HepG2 (cell line): ENCODE measurements around the gene PPCDC. TPM values are rescaled to one million over a fixed set of nuclear protein-coding genes. Genes with fewer than 3 reads are reported as not detected.

Experiments
- ATAC-seq: fragments of 200-7000 bp; cut with Tn5 transposase; 3 replicates; pipeline ENCODE4 v1.9.1; 2020; ENCODE audit warnings: mild to moderate bottlenecking, moderate library complexity
- BruUV-seq: library from RNA; stranded (reverse); fragments of 400-500 nt; replicated peaks from 2 replicates; lab custom pipeline; 2021; lab: Mats Ljungman, UMichigan
- CTCF ChIA-PET: fragments of 300-600 bp; formaldehyde crosslinking; extraction: SDS; loops from one replicate; lab custom pipeline; 2021; ENCODE audit warnings: low total read pairs, inconsistent platforms, low intra/inter-chr PET ratio; lab: Yijun Ruan, JAX
- POLR2A ChIA-PET: fragments of 350-600 bp; sonication (Branson Sonifier 250); formaldehyde crosslinking; loops from one replicate; lab custom pipeline; 2020; ENCODE audit warnings: antibody characterized with exemption, inconsistent platforms; lab: Yijun Ruan, JAX
- DNase-seq: peaks from one replicate; pipeline ENCODE4 v3.0.0-alpha.2; 2015; ENCODE audit warnings: low spot score
- FAIRE-seq: peaks from 3 replicates; lab custom pipeline; 2011; peaks lifted over from hg19 to GRCh38; lab: Jason Lieb, UNC
- H2AFZ ChIP-seq: one replicate; pipeline ENCODE4 v1.6.1; 2011; ENCODE audit warnings: low read length, inconsistent platforms
- H3K27ac ChIP-seq: fragments of 300-600 bp; 3 replicates; pipeline ENCODE4 v1.8.0; 2011; ENCODE audit warnings: mixed run types, mild to moderate bottlenecking, mixed read lengths, low read length, inconsistent platforms; ENCODE audit not compliant: insufficient read depth; ENCODE audit errors: extremely low read length
- H3K27me3 ChIP-seq, 2 experiments: fragments of 200-600 bp in 1 of 2; 2 replicates in 1 of 2; 3 replicates in 1 of 2; pipeline versions ENCODE4 v1.6.0 to v1.8.0; 2011; ENCODE audit warnings: low read length in 2 of 2, mild to moderate bottlenecking in 2 of 2, moderate library complexity in 2 of 2, inconsistent platforms in 1 of 2; ENCODE audit not compliant: insufficient read depth in 2 of 2, control insufficient read depth in 1 of 2
- H3K36me3 ChIP-seq, 2 experiments: fragments of 200-600 bp in 1 of 2; replicated peaks in 1 of 2; 2 replicates in 1 of 2; 3 replicates in 1 of 2; pipeline versions ENCODE4 v1.5.1 to v1.8.0; 2011; ENCODE audit warnings: low read length in 2 of 2, inconsistent platforms in 1 of 2; ENCODE audit not compliant: insufficient read depth in 2 of 2, control insufficient read depth in 1 of 2
- H3K4me1 ChIP-seq: 2 replicates; pipeline ENCODE4 v1.5.1; 2012; ENCODE audit warnings: low read length, inconsistent platforms; ENCODE audit not compliant: insufficient read depth
- H3K4me2 ChIP-seq: 2 replicates; pipeline ENCODE4 v1.6.0; 2011; ENCODE audit warnings: low read depth, low read length, inconsistent platforms
- H3K4me3 ChIP-seq, 3 experiments: fragments of 200-600 bp in 1 of 3; sonication (generic), shearing (Covaris generic) in 1 of 3; replicated peaks in 1 of 3; 2 replicates each; pipeline ENCODE4 v1.5.1; 2011 to 2016; ENCODE audit warnings: low read length in 3 of 3, inconsistent platforms in 2 of 3, low read depth in 2 of 3, mild to moderate bottlenecking in 2 of 3, control low read depth in 1 of 3, mixed read lengths in 1 of 3; ENCODE audit not compliant: insufficient read depth in 1 of 3
- H3K79me2 ChIP-seq: one replicate; pipeline ENCODE4 v1.6.1; 2011; ENCODE audit warnings: low read length, inconsistent platforms; ENCODE audit not compliant: insufficient read depth
- H3K9ac ChIP-seq: 2 replicates; pipeline ENCODE4 v1.6.0; 2011; ENCODE audit warnings: mild to moderate bottlenecking, low read depth, low read length, inconsistent platforms; ENCODE audit not compliant: insufficient read depth
- H3K9me3 ChIP-seq: 2 replicates; pipeline ENCODE4 v1.5.1; 2012; ENCODE audit warnings: mild to moderate bottlenecking, low read length
- H4K20me1 ChIP-seq: 2 replicates; pipeline ENCODE4 v1.6.0; 2011; ENCODE audit warnings: inconsistent platforms, mild to moderate bottlenecking, low read length, moderate library complexity; ENCODE audit not compliant: insufficient read depth
- ATF4 ChIP-seq, 2 experiments: fragments of 450-650 bp in 1 of 2; sonication (generic) in 1 of 2; formaldehyde crosslinking; IDR thresholded peaks; 2 replicates each; pipeline versions ENCODE4 v1.5.0 to v1.8.0; 2020 to 2022; ENCODE audit warnings: mild to moderate bottlenecking in 1 of 2, missing genetic modification reagents in 1 of 2
- CBX1 ChIP-seq: IDR thresholded peaks from one replicate; pipeline ENCODE4 v1.6.1; 2016; ENCODE audit warnings: antibody characterized with exemption, low read depth
- CBX2 ChIP-seq, 2 experiments: fragments of 200-600 bp in 1 of 2; sonication (generic); formaldehyde crosslinking in 1 of 2; IDR thresholded peaks; 2 replicates each; pipeline versions ENCODE4 v1.7.0 to v1.8.1; 2018 to 2022; ENCODE audit warnings: low read depth in 2 of 2, low read length in 1 of 2, mild to moderate bottlenecking in 1 of 2, missing genetic modification reagents in 1 of 2
- GABPA ChIP-seq, 2 experiments: IDR thresholded peaks; 2 replicates each; pipeline ENCODE4 v1.6.1; 2011 to 2016; ENCODE audit warnings: low read depth in 2 of 2, low read length in 1 of 2, missing biosample characterization in 1 of 2, missing genetic modification characterization in 1 of 2
- HDAC2 ChIP-seq: sonication (generic); formaldehyde crosslinking; IDR thresholded peaks from 2 replicates; pipeline ENCODE4 v1.4.0; 2020; ENCODE audit warnings: missing genetic modification reagents
- LBX2 ChIP-seq: sonication (generic); formaldehyde crosslinking; IDR thresholded peaks from 2 replicates; pipeline ENCODE4 v1.5.0; 2020; ENCODE audit warnings: missing genetic modification reagents, mild to moderate bottlenecking, borderline replicate concordance
- LCORL ChIP-seq, 2 experiments: fragments of 450-650 bp in 1 of 2; sonication (generic) in 1 of 2; formaldehyde crosslinking in 1 of 2; IDR thresholded peaks; 2 replicates each; pipeline versions ENCODE4 v1.5.0 to v1.6.1; 2017 to 2020; ENCODE audit warnings: antibody characterized with exemption in 1 of 2, missing genetic modification reagents in 1 of 2
- MTA3 ChIP-seq: sonication (generic); formaldehyde crosslinking; IDR thresholded peaks from 2 replicates; pipeline ENCODE4 v1.4.0; 2020; ENCODE audit warnings: missing genetic modification reagents
- NBN ChIP-seq: fragments of 450-650 bp; conservative IDR thresholded peaks from 2 replicates; pipeline ENCODE4 v1.6.1; 2017
- RFXANK ChIP-seq: IDR thresholded peaks from 2 replicates; pipeline ENCODE4 v1.6.1; 2016
- SNRNP70 ChIP-seq: fragments of 200-400 bp; formaldehyde crosslinking; IDR thresholded peaks from 2 replicates; pipeline ENCODE4 v1.6.1; 2017; ENCODE audit warnings: mild to moderate bottlenecking, low read depth, low read length, moderate library complexity
- SOX5 ChIP-seq: IDR thresholded peaks from 2 replicates; pipeline ENCODE4 v1.6.1; 2016; ENCODE audit warnings: borderline replicate concordance
- SRSF9 ChIP-seq: fragments of 200-400 bp; formaldehyde crosslinking; IDR thresholded peaks from 2 replicates; pipeline ENCODE4 v1.6.1; 2018; ENCODE audit warnings: borderline replicate concordance, mild to moderate bottlenecking, low read depth, low read length; ENCODE audit not compliant: insufficient read depth, poor library complexity, severe bottlenecking
- TGIF2 ChIP-seq: IDR thresholded peaks from 2 replicates; pipeline ENCODE4 v1.6.1; 2016; ENCODE audit warnings: control low read depth, missing compliant biosample characterization
- ZC3H4 ChIP-seq: sonication (generic); formaldehyde crosslinking; IDR thresholded peaks from 2 replicates; pipeline ENCODE4 v1.4.0; 2020; ENCODE audit warnings: missing genetic modification reagents, borderline replicate concordance
- ZNF33A ChIP-seq: sonication (generic); formaldehyde crosslinking; IDR thresholded peaks from 2 replicates; pipeline ENCODE4 v1.5.1; 2020; ENCODE audit warnings: missing genetic modification reagents, mild to moderate bottlenecking, moderate library complexity, borderline replicate concordance
- ZNF629 ChIP-seq: sonication (generic); formaldehyde crosslinking; conservative IDR thresholded peaks from 2 replicates; pipeline ENCODE4 v1.5.0; 2020; ENCODE audit warnings: missing genetic modification reagents
- ZNF766 ChIP-seq: sonication (generic); formaldehyde crosslinking; IDR thresholded peaks from 2 replicates; pipeline ENCODE4 v1.5.0; 2020; ENCODE audit warnings: missing genetic modification reagents, borderline replicate concordance
- ZNF773 ChIP-seq: sonication (generic); formaldehyde crosslinking; IDR thresholded peaks from 2 replicates; pipeline ENCODE4 v1.4.0; 2020; ENCODE audit warnings: missing genetic modification reagents, borderline replicate concordance
- ZNF777 ChIP-seq: sonication (generic); formaldehyde crosslinking; IDR thresholded peaks from 2 replicates; pipeline ENCODE4 v1.4.0; 2020; ENCODE audit warnings: missing genetic modification reagents
- WGBS: methylation state at CpG from one replicate; pipeline ENCODE4 v1.1.6; 2017; ENCODE audit warnings: low lambda C conversion rate; 5-methylcytosine and 5-hydroxymethylcytosine counted together
- in situ Hi-C: cut with HindIII; loops from 2 replicates; pipeline ENCODE4 v1.10.0; 2017; ENCODE audit warnings: low pct_unique_long_range_greater_than_20kb; ENCODE audit not compliant: extremely low pct_ligation_motif_present
- intact Hi-C: fragments of 100-400 bp; cut with micrococcal nuclease; formaldehyde crosslinking; loops from one replicate; pipeline ENCODE4 v1.10.0; 2022; ENCODE audit not compliant: unreplicated experiment
- polyA plus RNA-seq, 8 experiments: library from polyadenylated mRNA; depleted of rRNA in 3 of 8; stranded (reverse) in 7 of 8; unstranded in 1 of 8; fragments of >200 nt; fragmentation: Illumina TruSeq in 4 of 8; extraction: Trizol in 4 of 8; gene quantifications; 2 replicates each; pipeline versions ENCODE4 v1.2.1 to v1.2.3, GENCODE V29; 2011 to 2016; ENCODE audit warnings: low read depth in 4 of 8, missing spikeins in 1 of 8, mixed read lengths in 1 of 8; ENCODE audit not compliant: insufficient read depth in 1 of 8
- total RNA-seq, 5 experiments: library from RNA; depleted of rRNA; stranded (reverse); fragments of >200 nt; fragmentation: Illumina TruSeq; extraction: Trizol; gene quantifications; 2 replicates each; pipeline ENCODE4 v1.2.3, GENCODE V29; 2016; ENCODE audit warnings: low read depth in 1 of 5

Gene PPCDC
- total and polyA plus RNA-seq, 2 of the 13 experiments (the other 11 are each of a cell fraction or from before 2014, with no cell fraction given), result 12.3 to 12.8 TPM

DNA sequence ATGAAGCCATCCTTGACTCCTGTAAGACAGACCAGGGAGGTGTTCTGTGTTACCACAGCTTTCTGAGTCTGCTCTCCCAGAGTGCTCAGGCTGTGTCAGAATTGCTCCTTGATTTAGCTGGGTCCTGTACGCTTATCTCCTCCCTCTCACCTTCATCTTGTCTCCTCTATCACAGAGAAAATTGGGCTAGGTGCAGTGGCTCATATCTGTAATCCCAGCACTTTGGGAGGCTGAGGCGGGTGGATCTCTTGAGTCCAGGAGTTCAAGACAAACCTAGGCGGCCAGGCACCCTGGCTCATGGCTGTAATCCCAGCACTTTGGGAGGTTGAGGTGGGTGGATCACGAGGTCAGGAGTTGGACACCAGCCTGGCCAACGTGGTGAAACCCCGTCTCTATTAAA lies 22.1 kb upstream of the PPCDC start:
- ATAC-seq (no peak), DNase-seq (no peak), FAIRE-seq (no peak)
- Histone ChIP-seq H3K9me3 (no peaks in the 10 kb centered on the region), H3K36me3 (0 out of 5 replicates have a peak, but pooled peaks cover 0 to 2% of the 10 kb centered on the region in 2 experiments), H2AFZ (no peak overlapping the region), H3K27ac (no peak overlapping the region), H3K4me2 (no peak overlapping the region), H3K4me1 (peaks cover 12% of the 10 kb centered on the region), H3K27me3 (no peaks in the 10 kb centered on the region), H3K9ac (no peak overlapping the region), H3K79me2 (peaks cover 17% of the 10 kb centered on the region), H3K4me3 (no peak overlapping the region), H4K20me1 (no peaks in the 10 kb centered on the region; the same call in 1 of the 2 replicates)
- no peak for TF ChIP-seq ATF4 (CRISPR knock-in tag; IDR thresholded peaks at IDR 0.05)
- no peak for TF ChIP-seq CBX1
- TF ChIP-seq SRSF9, result no peak
- TF ChIP-seq ZNF773 (CRISPR knock-in tag), result no peak
- TF ChIP-seq ZNF766 (CRISPR knock-in tag), result no peak
- no peak for TF ChIP-seq HDAC2 (CRISPR knock-in tag)
- TF ChIP-seq ZNF33A, result no peak
- no peak for TF ChIP-seq TGIF2 (CRISPR knock-in tag)
- TF ChIP-seq NBN, result no peak
- TF ChIP-seq SOX5 (CRISPR knock-in tag), result no peak
- no peak for TF ChIP-seq ZNF777 (CRISPR knock-in tag)
- no peak for TF ChIP-seq ZNF629
- TF ChIP-seq ZC3H4 (CRISPR knock-in tag), result no peak
- no peak for TF ChIP-seq RFXANK (CRISPR knock-in tag)
- TF ChIP-seq SNRNP70, result no peak
- no peak for TF ChIP-seq MTA3
- no peak for TF ChIP-seq LBX2 (CRISPR knock-in tag)
- no peak for TF ChIP-seq CBX2 (IDR thresholded peaks at IDR 0.05; ENCODE audit: low read depth, low read length)
- TF ChIP-seq CBX2 (CRISPR knock-in tag; IDR thresholded peaks at IDR 0.05; ENCODE audit: low read depth), result no peak
- TF ChIP-seq LCORL (IDR thresholded peaks at IDR 0.05), result no peak
- no peak for TF ChIP-seq LCORL (CRISPR knock-in tag; IDR thresholded peaks at IDR 0.05)
- TF ChIP-seq GABPA (IDR thresholded peaks at IDR 0.05; ENCODE audit: low read depth, low read length), result no peak
- no peak for TF ChIP-seq GABPA (CRISPR knock-in tag; IDR thresholded peaks at IDR 0.05; ENCODE audit: low read depth)
- WGBS, result 97% methylated on average over 5 of the region's 6 CpGs
- intact Hi-C loops (no loop called here), in situ Hi-C loops (no loop called here)
- BruUV-seq, result no TSS peak
- ChIA-PET CTCF (no interaction called here), POLR2A (interaction anchor here (0.7 kb wide), 1 partner anchor 221 kb away, joined by 3 read pairs; no protein-coding TSS in a partner anchor)
